HG03196 (cell line): ENCODE data around the gene MBLAC1.
A peak's percentile ranks its signal among the peaks of the same experiment; 100 is the strongest.

Source experiments
- ATAC-seq: cut with Tn5 transposase; IDR thresholded peaks from one replicate; pipeline ENCODE4 v1.9.1; 2021; ENCODE audit not compliant: unreplicated experiment

The MBLAC1 gene

DNA sequence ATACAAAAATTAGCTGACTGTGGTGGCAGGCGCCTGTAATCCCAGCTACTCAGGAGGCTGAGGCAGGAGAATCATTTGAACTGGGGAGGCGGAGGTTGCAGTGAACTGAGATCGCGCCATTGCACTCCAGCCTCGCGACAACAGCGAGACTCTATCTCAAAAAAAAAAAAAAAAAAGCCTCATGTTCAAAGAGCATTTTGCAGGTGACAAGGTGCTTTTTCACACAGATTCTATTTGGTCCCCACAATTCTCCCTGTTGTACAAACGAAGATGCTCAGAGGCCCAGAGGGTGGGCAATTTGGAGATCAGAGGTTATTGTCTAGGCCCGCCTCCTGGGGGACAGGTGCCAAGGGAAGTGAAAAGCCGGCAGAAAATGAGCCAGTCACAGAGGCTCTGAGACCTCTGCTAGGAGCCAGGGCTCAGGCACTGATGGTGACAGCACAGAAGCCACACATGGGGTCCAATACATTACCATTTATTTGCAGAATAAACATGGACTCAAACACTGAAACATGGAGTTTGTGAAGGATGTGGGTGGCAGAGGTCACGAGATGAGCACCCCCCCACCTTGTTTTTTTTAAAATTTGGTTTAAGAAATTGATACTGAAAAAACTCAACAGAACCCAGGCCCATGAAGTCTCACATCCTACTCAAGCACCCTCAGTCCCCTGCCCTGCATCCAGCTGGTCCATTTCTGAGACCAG, 42.5 kb downstream of the MBLAC1 start:
- ATAC-seq, result no peak

DNA sequence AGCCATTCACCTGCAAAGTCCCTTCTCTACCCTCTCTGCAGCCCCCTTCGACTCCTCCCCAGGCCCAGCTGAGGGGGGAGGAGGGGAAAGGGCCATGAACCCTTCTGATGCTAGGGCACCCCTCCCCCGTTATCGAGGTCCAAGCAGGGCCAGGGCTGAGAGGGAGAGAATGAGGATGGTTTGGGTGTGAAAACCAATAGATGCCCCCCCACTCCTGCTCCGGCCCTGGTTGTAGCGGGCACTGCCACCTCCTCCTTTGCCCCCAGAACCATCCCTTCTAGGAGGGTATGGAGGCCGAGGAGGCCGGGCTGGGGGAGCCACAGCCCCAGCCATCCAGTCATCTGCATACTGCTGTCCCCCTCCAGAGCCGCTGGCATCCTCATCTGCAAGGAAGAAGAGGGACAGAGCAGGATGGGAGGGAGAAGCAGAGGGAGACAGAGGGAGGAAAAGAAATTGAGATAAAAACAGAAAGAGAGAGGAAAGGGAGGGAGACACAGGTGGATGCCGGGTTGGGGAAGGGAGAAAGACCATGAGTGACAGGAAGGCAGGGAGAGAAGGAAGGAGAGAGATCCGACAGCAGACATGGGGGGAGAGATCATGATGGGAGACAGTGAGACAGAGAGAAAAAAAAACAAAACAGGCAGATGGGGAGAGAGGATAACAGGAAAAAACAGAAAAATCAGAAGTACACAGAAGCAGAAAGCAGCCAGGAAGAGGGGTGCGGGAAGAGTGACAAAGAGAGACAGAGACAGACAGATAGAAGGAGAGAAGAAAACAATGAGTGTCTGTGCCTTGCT, 43.5 kb downstream of the MBLAC1 start:
- no peak for ATAC-seq

GRCh38 chr7:100171087-100171681, 44.4 kb downstream of the MBLAC1 start:
- no peak for ATAC-seq

DNA sequence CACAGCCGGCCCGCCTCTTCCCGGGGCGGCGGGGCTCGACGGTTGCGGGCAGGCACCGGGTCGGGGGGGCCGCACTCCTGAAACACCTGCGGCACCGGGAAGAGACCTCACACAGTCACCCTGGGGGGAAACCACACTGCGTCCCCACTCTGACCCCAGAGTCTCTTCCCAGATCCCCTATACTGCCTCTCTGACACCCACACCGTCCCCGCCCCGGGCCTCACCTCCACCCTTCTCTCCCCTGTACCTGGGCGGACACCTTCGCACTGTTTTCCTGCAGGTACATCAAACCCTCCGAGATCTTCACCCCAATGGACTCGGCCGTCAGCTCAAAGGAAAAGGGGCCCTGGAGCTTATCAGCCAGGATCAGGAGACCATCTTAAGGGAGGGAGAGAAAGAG, 45.1 kb downstream of the MBLAC1 start:
- ATAC-seq, result no peak

DNA sequence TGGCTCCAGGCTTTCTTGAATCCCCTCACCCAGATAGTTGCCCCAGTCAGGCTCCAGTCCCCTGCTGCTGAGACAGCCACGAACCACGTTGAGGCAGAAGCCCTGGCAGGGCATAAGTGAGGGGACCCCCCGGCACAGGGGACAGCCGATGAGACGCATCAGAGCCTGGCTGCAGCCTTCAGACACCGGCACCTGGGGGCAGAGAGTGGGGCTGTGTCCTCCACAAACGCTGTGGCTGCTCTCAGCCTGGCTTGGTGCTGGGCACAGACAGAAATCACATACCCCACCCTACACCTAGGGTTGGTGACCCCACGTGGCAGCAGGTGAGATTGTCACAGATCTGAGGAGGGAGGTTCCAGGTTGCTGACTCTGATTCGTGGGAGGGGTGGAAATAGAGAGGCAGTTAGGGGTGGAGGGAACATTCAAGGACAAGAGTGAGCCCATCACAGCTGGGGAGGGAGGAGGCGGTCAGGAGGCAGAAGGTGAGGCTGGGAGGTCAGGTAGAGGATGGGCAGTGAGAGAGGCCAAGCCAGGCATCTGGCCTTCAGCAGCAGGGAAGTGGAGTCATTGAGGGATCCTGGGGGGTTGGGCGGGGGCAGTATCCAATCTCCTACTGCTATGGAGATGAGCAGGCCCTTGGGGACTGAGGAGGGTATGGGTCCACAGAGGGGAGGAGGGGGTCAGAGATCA, 47.2 kb downstream of the MBLAC1 start:
- ATAC-seq, result no peak

- no peak for ATAC-seq
These were observed 47.8 kb downstream of the MBLAC1 start for GRCh38 chr7:100174582-100174981.

DNA sequence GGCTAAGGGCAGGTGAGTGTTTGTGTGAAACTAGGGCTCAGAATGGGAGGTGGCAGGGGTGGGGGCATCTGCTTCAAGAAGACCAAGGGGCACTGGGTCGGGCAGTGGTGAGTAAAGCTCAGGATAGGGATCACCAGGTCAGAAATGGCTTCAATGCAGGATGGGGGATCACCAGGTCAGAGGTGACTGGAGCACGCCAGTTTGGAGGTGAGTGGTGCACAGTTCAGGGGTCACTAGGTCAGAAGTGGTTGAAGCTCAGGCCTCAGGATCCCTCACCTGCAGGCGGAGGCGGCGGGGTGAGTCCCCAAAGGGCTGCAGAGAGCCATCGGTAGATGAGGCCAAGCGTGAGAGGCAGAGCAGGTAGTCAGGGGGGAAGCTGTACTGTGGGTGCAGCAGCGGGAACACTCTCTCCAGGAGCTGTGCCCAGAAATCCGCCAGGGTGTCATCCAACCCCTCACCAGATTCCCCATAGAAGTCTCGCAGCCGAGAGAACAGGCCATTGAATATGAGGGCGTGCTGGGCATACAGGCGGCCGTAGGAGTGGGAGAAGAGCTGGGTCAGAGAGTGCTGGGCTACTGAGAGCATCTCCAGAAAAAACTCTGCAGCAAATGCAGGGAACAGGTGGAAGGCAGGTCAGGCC, 48.6 kb downstream of the MBLAC1 start:
- ATAC-seq, result no peak

GRCh38 chr7:100176096-100177044, 49.6 kb downstream of the MBLAC1 start:
- ATAC-seq, result no peak

DNA sequence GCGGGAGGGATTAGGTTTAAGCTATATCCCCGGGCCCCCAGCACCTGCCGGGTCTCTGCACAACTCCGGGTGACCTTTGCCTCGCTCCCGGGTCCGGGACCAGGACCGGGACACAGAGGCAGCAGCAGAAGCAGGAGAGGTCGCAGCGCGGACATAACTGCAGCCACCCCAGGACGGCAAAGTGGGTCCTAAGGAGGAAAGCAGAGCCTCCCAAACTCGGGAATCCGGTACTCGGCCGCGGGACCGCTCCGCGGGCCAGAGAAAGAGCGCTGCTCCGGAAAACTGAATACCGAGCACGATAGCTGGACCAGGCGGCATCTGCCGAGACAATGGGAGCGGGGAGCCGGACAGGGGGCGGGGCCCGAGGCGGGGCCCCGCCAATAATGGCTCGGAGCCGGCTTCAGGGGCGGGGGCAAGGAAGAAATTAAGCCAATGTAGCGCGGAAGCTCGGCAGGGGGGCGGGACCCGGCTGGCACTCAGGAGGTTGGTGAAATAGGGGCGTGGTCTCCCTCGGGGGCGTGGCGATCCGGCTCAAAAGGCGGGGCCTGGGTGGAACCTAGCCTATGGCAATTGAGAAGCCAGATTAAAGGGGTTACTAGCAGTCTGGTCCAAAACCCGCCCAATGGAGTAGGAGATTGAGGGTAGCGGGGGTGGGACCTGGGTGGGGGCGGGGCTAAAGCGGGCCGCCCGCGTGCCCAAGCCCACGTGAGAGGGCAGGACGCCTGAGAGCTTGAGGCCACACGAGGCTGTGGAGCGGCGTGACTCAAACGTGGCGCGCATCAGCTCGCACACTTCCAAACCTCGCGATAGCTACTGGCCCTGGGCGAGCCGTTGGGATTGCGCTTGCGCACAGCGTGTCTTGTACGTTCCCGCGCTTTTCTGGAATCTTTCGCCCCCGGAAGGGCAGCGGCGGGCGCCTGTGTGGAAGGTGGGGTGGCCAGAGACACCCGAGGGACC, 50.6 kb downstream of the MBLAC1 start, which contains the start of the genes GPC2 and STAG3:
TSS of gene GPC2 (minus strand) at position 337 of the 957 bp plus-strand sequence. CDS start at position 155, 182 bp downstream.
TSS of gene STAG3 (plus strand) at position 874 of the 957 bp plus-strand sequence. CDS start 2,639 bp downstream, outside the sequence.
- ATAC-seq, result peak; percentile 81
